ENCODE measurements around the gene ADAM30.
"Not testable (repeated sequence)": the region's sequence is repeated elsewhere in the genome, so short reads cannot be mapped to it uniquely, and the experiment has no call there.

The ADAM30 gene

DNA sequence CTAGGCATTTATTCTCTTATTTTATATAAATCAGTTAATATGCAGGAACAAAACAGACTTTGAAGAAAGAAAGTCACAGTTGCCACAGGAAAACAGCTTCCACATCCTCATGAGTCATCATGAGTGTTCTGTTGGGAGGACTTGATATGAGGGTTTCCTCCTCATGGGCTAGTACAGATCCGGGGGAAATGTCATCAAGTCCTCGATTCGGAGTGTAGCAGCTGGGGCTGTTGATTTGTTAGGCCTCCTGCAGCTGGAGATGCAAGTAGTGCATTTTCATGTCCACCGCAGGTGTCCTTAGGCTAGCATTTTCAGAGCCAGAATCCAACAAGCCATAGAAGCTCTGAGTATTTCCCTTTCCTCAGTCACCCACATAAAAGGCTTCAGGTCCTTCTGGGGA, 36.7 kb downstream of the ADAM30 start:
- peak; percentile 18 for DNase-seq (ENCODE audit: low read depth)
- H3K4me3 ChIP-seq (ENCODE audit: low read depth, low read length) = no peak overlapping the region
- TF ChIP-seq, protein P1, sequence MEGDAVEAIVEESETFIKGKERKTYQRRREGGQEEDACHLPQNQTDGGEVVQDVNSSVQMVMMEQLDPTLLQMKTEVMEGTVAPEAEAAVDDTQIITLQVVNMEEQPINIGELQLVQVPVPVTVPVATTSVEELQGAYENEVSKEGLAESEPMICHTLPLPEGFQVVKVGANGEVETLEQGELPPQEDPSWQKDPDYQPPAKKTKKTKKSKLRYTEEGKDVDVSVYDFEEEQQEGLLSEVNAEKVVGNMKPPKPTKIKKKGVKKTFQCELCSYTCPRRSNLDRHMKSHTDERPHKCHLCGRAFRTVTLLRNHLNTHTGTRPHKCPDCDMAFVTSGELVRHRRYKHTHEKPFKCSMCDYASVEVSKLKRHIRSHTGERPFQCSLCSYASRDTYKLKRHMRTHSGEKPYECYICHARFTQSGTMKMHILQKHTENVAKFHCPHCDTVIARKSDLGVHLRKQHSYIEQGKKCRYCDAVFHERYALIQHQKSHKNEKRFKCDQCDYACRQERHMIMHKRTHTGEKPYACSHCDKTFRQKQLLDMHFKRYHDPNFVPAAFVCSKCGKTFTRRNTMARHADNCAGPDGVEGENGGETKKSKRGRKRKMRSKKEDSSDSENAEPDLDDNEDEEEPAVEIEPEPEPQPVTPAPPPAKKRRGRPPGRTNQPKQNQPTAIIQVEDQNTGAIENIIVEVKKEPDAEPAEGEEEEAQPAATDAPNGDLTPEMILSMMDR (IDR thresholded peaks at IDR 0.05; ENCODE audit: low read depth, low read length, missing control alignments) = no peak
- in situ Hi-C loops (cut with HindIII; ENCODE audit: low sequenced_read_pairs) = loop anchor here (25.0 kb wide), 1 partner anchor 103 kb away; no protein-coding TSS in a partner anchor

DNA sequence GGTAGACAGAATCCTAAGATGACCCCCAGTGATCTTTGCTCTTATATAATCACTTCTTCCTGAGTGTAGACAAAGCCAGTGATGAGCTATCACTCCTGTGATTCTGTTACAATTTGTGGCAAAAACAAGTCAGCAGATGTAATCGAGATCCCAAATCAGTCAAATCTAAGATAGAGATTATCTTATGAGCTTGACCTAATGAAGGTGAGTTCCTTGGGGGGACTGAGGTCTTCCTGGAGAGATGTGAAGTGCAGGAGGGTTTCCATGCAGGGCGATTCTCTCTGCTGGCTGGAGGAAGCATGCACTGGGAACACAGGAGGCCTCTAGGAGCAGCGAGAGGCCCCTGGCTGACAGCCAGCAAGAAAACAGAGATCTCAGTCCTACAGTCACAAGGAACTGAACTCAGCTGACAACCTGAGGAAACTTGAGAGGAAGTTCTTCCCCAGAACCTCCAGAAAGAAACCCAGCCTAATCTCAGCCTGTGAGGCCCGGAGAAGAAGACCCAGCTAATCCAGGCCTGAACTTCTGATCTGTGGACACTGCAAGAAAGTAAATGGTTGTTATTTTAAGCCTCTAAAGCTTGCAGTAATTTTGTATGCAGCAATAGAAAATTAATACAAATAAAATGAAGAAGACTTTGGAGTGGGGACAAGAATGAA, 37.6 kb downstream of the ADAM30 start:
- in situ Hi-C loops (cut with HindIII; ENCODE audit: low sequenced_read_pairs) = loop anchor here (25.0 kb wide), 1 partner anchor 104 kb away; no protein-coding TSS in a partner anchor
- not testable (repeated sequence) for DNase-seq (ENCODE audit: low read depth); H3K4me3 ChIP-seq (ENCODE audit: low read depth, low read length)

DNA sequence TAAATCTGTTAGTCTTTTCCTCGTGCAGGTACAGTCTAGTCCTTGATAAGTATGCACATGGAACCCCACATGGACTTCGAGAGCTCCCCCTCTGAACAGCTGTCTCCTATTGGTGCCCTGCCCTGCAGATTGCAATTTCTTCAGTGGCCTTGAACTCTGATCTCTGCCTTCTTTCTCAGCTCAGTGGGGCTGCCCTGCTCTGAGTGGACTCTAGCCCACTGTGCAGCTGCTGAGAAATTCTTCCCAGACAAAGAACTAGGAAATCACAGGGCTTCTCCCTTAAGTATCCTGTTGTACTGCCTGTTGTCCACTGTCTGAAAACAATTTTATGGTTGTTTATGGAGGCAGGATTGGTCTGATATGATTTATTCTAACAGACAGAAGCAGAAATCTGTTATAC, 38.2 kb downstream of the ADAM30 start:
- in situ Hi-C loops (cut with HindIII; ENCODE audit: low sequenced_read_pairs) = loop anchor here (25.0 kb wide), 1 partner anchor 104 kb away; no protein-coding TSS in a partner anchor
- TF ChIP-seq, protein P1 (IDR thresholded peaks at IDR 0.05; ENCODE audit: low read depth, low read length, missing control alignments) = no peak
- H3K4me3 ChIP-seq (ENCODE audit: low read depth, low read length) = no peak overlapping the region
- DNase-seq (ENCODE audit: low read depth) = no peak

DNA sequence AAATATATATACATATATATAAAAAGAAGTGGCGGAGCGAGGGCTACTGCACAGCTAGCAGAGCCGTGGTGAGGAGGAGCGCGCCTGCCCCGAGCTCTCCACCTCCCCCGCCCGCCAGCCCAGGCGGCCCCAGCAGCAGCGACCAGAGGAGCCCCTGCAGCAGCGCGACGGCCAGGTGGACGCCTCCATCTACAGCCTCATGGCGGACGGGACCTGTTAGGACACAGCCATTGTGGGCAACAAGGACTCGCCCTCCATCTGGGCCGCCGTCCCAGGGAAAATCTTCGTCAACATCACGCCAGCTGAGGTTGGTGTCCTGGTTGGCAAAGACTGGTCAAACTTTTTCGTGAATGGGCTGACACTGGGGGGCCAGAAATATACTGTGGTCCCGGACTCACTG, 43.2 kb downstream of the ADAM30 start:
- DNase-seq (ENCODE audit: low read depth) = no peak
- no peak overlapping the region for H3K4me3 ChIP-seq (ENCODE audit: low read depth, low read length)
- in situ Hi-C loops (cut with HindIII; ENCODE audit: low sequenced_read_pairs) = loop anchor here (25.0 kb wide), 1 partner anchor 109 kb away; no protein-coding TSS in a partner anchor
- TF ChIP-seq, protein P1 (IDR thresholded peaks at IDR 0.05; ENCODE audit: low read depth, low read length, missing control alignments) = no peak

DNA sequence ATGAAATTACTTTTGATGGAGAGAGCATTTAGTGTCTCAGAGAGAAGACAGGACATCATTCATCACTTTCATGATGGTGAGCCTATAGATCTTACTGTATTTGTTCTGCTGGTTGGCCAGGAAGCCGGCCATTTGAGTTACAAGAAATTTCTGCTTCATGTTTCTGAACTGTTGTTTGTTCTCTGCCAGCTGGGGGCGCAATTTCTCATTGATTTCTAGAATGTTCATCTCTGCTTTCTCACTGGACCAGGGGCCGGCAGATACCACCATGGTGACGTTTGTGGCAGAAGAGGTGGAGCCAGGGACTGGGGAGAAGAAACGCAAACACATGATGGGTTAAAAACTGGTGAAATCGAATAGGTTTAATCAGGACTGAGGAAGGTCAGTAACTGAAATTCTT, 52.1 kb downstream of the ADAM30 start:
- DNase-seq (ENCODE audit: low read depth); in situ Hi-C loops (cut with HindIII; ENCODE audit: low sequenced_read_pairs); H3K4me3 ChIP-seq (ENCODE audit: low read depth, low read length): not testable (repeated sequence)
